Heart right ventricle (tissue), 16 donors: Measurements from ENCODE around the gene COX14. TPM values are rescaled to one million over a fixed set of nuclear protein-coding genes. Genes with fewer than 3 reads are reported as not detected.

Experiments
- ATAC-seq, 8 donors: fragments of 200-7000 bp; cut with Tn5 transposase; one replicate each; pipeline ENCODE4 v1.9.1; 2020; ENCODE audit warnings: mild to moderate bottlenecking in 8 of 8, moderate library complexity in 8 of 8, moderate number of reproducible peaks in 1 of 8
- DNase-seq, 2 donors: peaks; one replicate each; pipeline ENCODE4 v3.0.0-alpha.2; 2020
- H3K27ac ChIP-seq, 10 donors: fragments of 200-600 bp; sonication (generic) in 2 of 10; one replicate each; pipeline versions ENCODE4 v1.5.0 to v1.8.0; 2020 to 2022; ENCODE audit warnings: mild to moderate bottlenecking in 3 of 10
- H3K27me3 ChIP-seq, 7 donors: fragments of 200-600 bp; one replicate each; pipeline ENCODE4 v1.8.0; 2021 to 2022; ENCODE audit warnings: mild to moderate bottlenecking in 2 of 7
- H3K36me3 ChIP-seq, 9 donors: fragments of 200-600 bp; sonication (generic) in 1 of 9; one replicate each; pipeline versions ENCODE4 v1.5.0 to v1.8.0; 2020 to 2022; ENCODE audit warnings: mild to moderate bottlenecking in 2 of 9
- H3K4me1 ChIP-seq, 9 donors: fragments of 200-600 bp; sonication (generic) in 1 of 9; one replicate each; pipeline versions ENCODE4 v1.5.0 to v1.8.0; 2020 to 2022; ENCODE audit warnings: mild to moderate bottlenecking in 4 of 9
- H3K4me3 ChIP-seq, 10 donors: fragments of 200-600 bp; sonication (generic) in 2 of 10; one replicate each; pipeline versions ENCODE4 v1.5.0 to v1.8.0; 2020 to 2022; ENCODE audit warnings: mild to moderate bottlenecking in 7 of 10, moderate library complexity in 2 of 10
- H3K9me3 ChIP-seq, 11 donors: fragments of 200-600 bp in 10 of 11; sonication (generic) in 2 of 11; one replicate each; pipeline versions ENCODE4 v1.5.0 to v1.8.0; 2013 to 2022; ENCODE audit warnings: mild to moderate bottlenecking in 2 of 11, control low read depth in 1 of 11, moderate library complexity in 1 of 11
- CTCF ChIP-seq, 9 donors: fragments of 200-600 bp; sonication (generic) in 2 of 9; IDR thresholded peaks; one replicate each; pipeline versions ENCODE4 v1.5.0 to v1.8.0; 2021 to 2022; ENCODE audit warnings: antibody characterized with exemption in 9 of 9, mild to moderate bottlenecking in 5 of 9, moderate library complexity in 1 of 9
- WGBS, 2 donors: extraction: QIAGEN DNeasy Blood & Tissue Kit; methylation state at CpG; one replicate each; pipeline ENCODE4 v1.1.7; 2013; ENCODE audit warnings: inconsistent platforms in 1 of 2; 5-methylcytosine and 5-hydroxymethylcytosine counted together
- intact Hi-C, 10 donors: fragments of 100-400 bp; cut with DNase I; formaldehyde crosslinking; loops; one replicate each; pipeline versions ENCODE4 v1.11.1 to v1.14.2; 2022
- polyA plus RNA-seq, 2 donors: library from polyadenylated mRNA; stranded (reverse); fragments of 200-250 nt; gene quantifications; one replicate each; pipeline ENCODE4 v1.2.3, GENCODE V29; 2013
- total RNA-seq, 10 donors: library from RNA; stranded (reverse); fragmentation: NEBNext Ultra II Directional in 3 of 10; extraction: Animal tissue kit (Norgen Biotek cat#: 25700) in 3 of 10; gene quantifications; one replicate each; pipeline versions ENCODE4 v1.2.1 to v1.2.4, GENCODE V29; 2021 to 2023
- donor health status: Arrhythmogenic right ventricular cardiomyopathy.
- donor health status: ischemic (EF 13 %, LVEDD 7.1; RV severe dilation, severe dysfunction).
- donor health status: healthy with polysubstance abuse.
- donor health status: DM: no; HTN: yes; CAD: no.
- donor health status: DM: no; HTN: no; CAD: no.
- donor health status: ischemic (EF 25% LVEDD 6.9; RV normal size, moderate dysfunction).
- donor health status: ischemic (EF 25% LVEDD 5.7; RV mildly dilated, moderate dysfunction).
- donor health status: healthy.
- donor health status: DM: yes; HTN: yes; CAD: no.
- donor health status: Ischemic cardiomyopathy.
- donor health status: ischemic (EF 35%, LVEDD 5.7; RV mildly dilated, moderate dysfunction).
- donor health status: nonischemic (EF 11% LVEDD 7.7; RV severe dilation, severe dysfunction).
- donor health status: DM: yes; HTN: yes; CAD: no.
- donor health status: PGD.
- donor health status: ischemic (EF 29% LVEDD 5.4; RV normal size, mild dysfunction).
- donor health status: nonischemic (EF 23%, LVEDD 6.1; RV moderate dilation, normal function).

COX14 gene
- total and polyA plus RNA-seq, 12 donors = 93.8 to 239 (median 165) TPM

GRCh38 chr12:50097952-50098351 lies 14.1 kb upstream of the COX14 start:
- DNase-seq (no peak), ATAC-seq (no peak)
- Histone ChIP-seq H3K36me3 (peaks cover 4 to 92% (median 69%) of the 10 kb centered on the region in 9 donors), H3K9me3 (no peaks in the 10 kb centered on the region), H3K27ac (no peak overlapping the region), H3K4me1 (peaks cover 0 to 14% (median 4%) of the 10 kb centered on the region in 9 donors), H3K4me3 (no peak overlapping the region), H3K27me3 (no peaks in the 10 kb centered on the region)
- WGBS, 2 donors = 75 to 82% methylated on average over 6 of the region's 6 CpGs
- no peak for TF ChIP-seq CTCF (IDR thresholded peaks at IDR 0.05)
- intact Hi-C loops = no loop called here

GRCh38 chr12:50099302-50100008 lies 12.6 kb upstream of the COX14 start:
- no peaks in the 10 kb centered on the region for H3K9me3 ChIP-seq
- peak overlapping the region in 2 of 10 donors; percentile 10 to 40 for H3K27ac ChIP-seq
- H3K4me3 ChIP-seq = no peak overlapping the region
- WGBS, 2 donors = 61 to 74% methylated on average over 5 of the region's 5 CpGs
- peak in 3 of 8 donors; percentile 19 to 35 (median 32) for ATAC-seq
- peaks cover 4 to 29% (median 17%) of the 10 kb centered on the region in 9 donors for H3K4me1 ChIP-seq
- no peaks in the 10 kb centered on the region for H3K27me3 ChIP-seq
- H3K36me3 ChIP-seq = peaks cover 4 to 77% (median 56%) of the 10 kb centered on the region in 9 donors
- intact Hi-C loops = no loop called here
- TF ChIP-seq CTCF (IDR thresholded peaks at IDR 0.05) = no peak
- DNase-seq = no peak

GRCh38 chr12:50100561-50100960 lies 11.5 kb upstream of the COX14 start:
- intact Hi-C loops = no loop called here

GRCh38 chr12:50101663-50102062 lies 10.4 kb upstream of the COX14 start:
- no peak for DNase-seq
- H3K27me3 ChIP-seq = no peaks in the 10 kb centered on the region
- intact Hi-C loops = no loop called here
- WGBS, 2 donors = 78 to 79% methylated on average over 3 of the region's 3 CpGs
- peaks cover 0 to 55% (median 34%) of the 10 kb centered on the region in 9 donors for H3K36me3 ChIP-seq
- no peak overlapping the region for H3K4me3 ChIP-seq
- no peaks in the 10 kb centered on the region for H3K9me3 ChIP-seq
- peaks cover 4 to 39% (median 24%) of the 10 kb centered on the region in 9 donors for H3K4me1 ChIP-seq
- TF ChIP-seq CTCF (IDR thresholded peaks at IDR 0.05) = peak in 7 of 9 donors; percentile 18 to 47 (median 35)
- ATAC-seq = no peak
- no peak overlapping the region for H3K27ac ChIP-seq

More at GRCh38 chr12:50100561-50100960, 11.5 kb upstream of the COX14 start:
- 89 to 91% methylated on average over 3 of the region's 3 CpGs for whole genome bisulfite sequencing, 2 donors
- H3K27ac ChIP-seq = peak overlapping the region in 1 of 10 donors; percentile 10
- H3K9me3 ChIP-seq = no peaks in the 10 kb centered on the region
- TF ChIP-seq CTCF (IDR thresholded peaks at IDR 0.05) = no peak
- H3K4me1 ChIP-seq = peaks cover 4 to 39% (median 24%) of the 10 kb centered on the region in 9 donors
- DNase-seq (no peak), ATAC-seq (no peak)
- peaks cover 0 to 66% (median 44%) of the 10 kb centered on the region in 9 donors for H3K36me3 ChIP-seq
- H3K27me3 ChIP-seq = no peaks in the 10 kb centered on the region
- no peak overlapping the region for H3K4me3 ChIP-seq
